Measurements from ENCODE around the gene CEP112.

The CEP112 gene

DNA sequence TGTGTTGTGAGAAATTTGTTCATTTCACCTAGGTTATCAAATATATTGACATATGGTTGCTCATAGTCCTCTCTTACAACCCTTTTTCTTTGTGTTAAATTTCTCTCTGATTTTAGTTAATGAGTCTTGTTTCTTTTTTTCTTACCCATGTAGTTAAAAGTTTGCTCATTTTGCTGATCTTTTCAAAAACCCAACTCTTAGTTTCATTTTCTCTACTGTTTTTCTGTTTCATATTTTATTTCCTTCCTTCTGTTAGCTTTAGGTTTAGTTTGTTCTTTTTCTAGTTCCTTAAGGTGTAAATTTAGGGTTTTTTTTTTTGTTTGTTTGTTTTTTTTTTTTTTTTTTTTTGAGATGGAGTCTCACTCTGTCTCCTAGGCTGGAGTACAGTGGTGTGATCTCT is 42.4 kb downstream of the CEP112 start:
- no peak overlapping the region for H3K27ac ChIP-seq
- TF ChIP-seq ZFX (IDR thresholded peaks at IDR 0.05): no peak
- TF ChIP-seq, protein P1, sequence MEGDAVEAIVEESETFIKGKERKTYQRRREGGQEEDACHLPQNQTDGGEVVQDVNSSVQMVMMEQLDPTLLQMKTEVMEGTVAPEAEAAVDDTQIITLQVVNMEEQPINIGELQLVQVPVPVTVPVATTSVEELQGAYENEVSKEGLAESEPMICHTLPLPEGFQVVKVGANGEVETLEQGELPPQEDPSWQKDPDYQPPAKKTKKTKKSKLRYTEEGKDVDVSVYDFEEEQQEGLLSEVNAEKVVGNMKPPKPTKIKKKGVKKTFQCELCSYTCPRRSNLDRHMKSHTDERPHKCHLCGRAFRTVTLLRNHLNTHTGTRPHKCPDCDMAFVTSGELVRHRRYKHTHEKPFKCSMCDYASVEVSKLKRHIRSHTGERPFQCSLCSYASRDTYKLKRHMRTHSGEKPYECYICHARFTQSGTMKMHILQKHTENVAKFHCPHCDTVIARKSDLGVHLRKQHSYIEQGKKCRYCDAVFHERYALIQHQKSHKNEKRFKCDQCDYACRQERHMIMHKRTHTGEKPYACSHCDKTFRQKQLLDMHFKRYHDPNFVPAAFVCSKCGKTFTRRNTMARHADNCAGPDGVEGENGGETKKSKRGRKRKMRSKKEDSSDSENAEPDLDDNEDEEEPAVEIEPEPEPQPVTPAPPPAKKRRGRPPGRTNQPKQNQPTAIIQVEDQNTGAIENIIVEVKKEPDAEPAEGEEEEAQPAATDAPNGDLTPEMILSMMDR (conservative IDR thresholded peaks at IDR 0.05): no peak

DNA sequence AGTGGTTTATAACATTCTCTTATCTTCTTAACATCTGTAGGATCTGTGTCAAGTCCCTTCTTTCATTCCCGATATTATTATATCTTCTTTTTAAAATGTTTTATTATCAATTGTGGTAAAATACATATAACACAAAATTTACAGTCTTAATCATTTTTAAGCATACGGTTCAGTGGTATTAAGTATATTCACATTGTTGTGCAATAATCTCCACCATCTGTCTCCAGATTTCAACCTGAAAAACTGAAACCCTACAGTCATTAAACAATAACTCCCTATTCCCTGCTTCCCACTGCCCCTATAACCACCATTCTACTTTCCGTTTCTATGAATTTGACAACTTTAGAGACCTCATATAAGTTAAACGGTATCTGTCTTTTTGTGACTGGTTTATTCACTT is 45.5 kb downstream of the CEP112 start:
- no peak for TF ChIP-seq ZFX (IDR thresholded peaks at IDR 0.05)
- TF ChIP-seq, protein P1 (conservative IDR thresholded peaks at IDR 0.05): no peak
- no peak overlapping the region for H3K27ac ChIP-seq

DNA sequence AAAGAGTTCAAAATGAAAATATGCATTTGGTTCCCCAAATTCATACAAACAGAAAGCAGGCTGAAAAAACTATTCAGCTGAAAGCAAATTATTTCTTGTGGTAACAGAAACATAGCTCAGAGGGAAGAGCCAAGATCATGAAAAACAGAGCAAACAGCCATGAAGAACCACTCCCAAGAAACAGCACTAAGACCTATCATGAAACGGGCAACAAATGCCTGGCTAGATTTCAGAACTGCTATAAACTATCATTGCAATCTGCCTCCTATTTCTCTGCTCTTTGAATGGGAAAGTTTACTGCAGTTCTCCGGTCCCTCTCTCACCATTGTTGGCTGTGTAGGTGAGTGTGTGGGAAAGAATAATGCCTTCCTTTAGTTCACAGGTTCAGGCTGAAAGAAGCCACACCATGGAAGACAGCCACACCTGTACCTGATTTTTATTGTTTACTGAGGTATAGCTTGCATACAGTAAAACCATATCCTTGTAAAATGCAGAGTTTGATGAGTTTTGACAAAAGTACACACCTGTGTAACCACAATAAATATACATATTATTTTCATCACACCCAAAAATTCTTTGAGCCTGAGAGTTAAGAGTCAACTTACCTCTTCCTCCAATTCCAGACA is 48.2 kb downstream of the CEP112 start:
- TF ChIP-seq ZFX (IDR thresholded peaks at IDR 0.05): no peak
- TF ChIP-seq, protein P1 (conservative IDR thresholded peaks at IDR 0.05): no peak
- H3K27ac ChIP-seq: no peak overlapping the region

DNA sequence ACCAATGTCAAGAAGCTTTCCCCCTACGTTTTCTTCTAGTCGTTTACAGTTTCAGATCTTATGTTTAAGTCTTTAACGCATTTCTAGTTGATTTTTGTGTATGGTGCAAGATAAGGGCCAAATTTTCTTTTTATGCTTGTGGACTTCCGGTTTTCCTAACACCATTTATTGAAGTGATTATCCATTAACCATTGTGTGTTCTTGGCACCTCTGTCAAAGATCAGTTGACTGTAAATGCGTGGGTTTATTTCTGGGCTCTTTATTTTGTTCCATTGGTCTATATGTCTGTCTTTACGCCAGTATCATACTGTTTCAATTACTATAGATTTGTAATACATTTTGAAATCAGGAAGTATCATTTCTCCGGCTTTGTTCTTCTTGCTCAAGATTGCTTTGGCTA is 49.5 kb downstream of the CEP112 start:
- no peak overlapping the region for H3K27ac ChIP-seq
- TF ChIP-seq ZFX (IDR thresholded peaks at IDR 0.05): no peak
- TF ChIP-seq, protein P1 (conservative IDR thresholded peaks at IDR 0.05): no peak

DNA sequence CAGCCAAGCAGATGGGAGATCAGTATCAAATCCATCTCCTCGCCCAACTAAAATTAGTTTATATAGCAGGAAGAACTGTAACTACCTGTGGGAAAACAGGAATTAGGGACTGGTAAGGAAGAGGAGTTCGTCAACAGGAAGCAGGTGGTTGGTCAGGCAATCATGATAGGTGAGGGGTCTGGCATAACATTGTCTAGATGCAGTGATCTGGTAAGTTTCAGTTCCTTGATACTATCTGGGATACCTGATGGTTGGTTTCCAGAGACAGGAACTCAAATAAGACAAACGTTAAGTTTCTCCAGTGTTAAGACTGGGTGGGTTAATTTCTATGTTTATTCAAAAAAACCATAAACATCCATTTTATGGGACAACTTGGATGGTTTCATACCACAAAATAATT is 53.8 kb downstream of the CEP112 start:
- TF ChIP-seq ZFX (IDR thresholded peaks at IDR 0.05): no peak
- TF ChIP-seq, protein P1 (conservative IDR thresholded peaks at IDR 0.05): no peak
- no peak overlapping the region for H3K27ac ChIP-seq

DNA sequence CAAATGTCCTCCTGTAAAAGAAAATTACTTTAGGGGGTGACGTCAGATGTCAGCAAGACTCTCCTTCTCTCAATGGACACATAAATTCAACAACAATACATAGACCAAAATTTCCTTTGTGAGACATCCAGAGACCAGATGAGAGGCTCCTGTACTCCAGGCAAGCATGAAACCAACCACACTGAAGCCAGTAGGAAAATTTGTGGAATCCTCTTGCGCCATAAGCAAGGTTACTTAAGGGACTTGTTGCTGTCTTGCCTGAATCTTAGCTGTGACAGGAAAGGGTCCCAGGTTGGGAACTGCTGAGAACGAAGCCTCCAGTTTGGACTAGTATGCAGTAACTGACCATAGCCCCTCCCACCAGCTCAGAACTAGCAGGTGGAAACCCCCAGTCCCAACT is 56.0 kb downstream of the CEP112 start:
- TF ChIP-seq ZFX (IDR thresholded peaks at IDR 0.05): no peak
- TF ChIP-seq, protein P1 (conservative IDR thresholded peaks at IDR 0.05): no peak

DNA sequence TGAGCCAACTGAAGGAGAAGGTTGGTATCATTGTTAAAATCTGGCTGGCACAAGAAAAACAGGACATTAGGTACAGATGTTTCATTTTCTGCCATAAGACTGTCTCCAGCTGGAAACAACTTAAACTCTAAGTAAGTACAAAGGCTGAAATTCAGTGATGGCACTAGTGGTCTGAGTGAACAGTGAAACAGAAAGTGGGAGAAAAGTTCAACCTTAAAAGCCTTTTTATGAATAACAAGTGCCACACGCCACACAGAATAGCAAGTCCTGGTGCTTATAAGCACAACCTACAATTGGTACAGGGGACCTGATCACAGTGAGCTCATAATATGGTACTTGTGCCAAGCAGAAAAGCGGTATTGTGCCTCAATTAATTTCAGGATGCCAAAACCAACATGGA is 56.7 kb downstream of the CEP112 start:
- no peak for TF ChIP-seq ZFX (IDR thresholded peaks at IDR 0.05)
- TF ChIP-seq, protein P1 (conservative IDR thresholded peaks at IDR 0.05): no peak
- no peak overlapping the region for H3K27ac ChIP-seq

More for the DNA sequence above, 56.0 kb downstream of the CEP112 start:
- no peak overlapping the region for H3K27ac ChIP-seq

Measured in C4-2B (cell line).